ENCODE data around the gene NFS1.
"Not testable (repeated sequence)": the region's sequence is repeated elsewhere in the genome, so short reads cannot be mapped to it uniquely, and the experiment has no call there.

NFS1 gene

DNA sequence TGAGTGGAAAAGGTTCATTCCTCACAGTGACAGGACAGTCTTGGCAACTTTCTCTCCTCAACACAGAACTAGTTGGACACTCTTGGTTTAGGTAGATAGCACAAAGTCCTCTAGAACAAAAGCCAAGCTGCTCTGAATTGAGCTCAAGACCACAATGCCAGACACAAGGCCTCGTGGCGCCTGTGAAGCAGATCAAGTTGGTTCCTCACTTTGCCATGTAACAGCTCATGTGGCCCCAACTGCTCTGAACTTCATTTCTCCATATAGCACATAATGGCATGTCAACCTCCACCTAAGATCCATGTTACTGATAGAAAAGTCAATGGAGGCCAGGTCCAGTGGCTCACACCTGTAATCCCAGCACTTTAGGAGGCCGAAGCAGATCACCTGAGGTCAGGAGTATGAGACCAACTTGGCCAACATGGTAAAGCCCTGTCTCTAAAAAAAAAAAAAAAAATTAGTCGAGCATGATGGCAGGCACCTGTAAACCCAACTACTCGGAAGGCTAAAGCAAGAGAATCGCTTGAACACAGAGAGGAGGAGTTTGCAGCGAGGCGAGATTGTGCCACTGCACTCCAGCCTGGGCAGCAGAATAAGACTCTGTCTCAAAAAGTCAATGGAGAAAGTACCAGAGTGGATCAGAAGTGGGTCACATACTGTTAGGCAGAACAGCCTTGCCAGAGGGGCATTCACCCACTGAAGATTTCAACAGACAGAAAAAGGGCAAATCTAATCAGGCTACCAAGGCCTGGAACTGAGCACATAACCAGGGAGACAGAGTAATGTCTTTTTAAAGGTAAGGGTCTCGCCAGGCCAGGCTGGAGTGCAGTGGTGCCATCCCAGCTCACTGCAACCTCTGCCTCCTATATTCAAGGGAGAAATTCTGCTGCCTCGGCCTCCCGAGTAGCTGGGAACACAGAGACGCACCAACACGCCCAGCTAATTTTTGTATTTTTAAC lies 21.3 kb upstream of the NFS1 start:
- TF ChIP-seq, protein P1, sequence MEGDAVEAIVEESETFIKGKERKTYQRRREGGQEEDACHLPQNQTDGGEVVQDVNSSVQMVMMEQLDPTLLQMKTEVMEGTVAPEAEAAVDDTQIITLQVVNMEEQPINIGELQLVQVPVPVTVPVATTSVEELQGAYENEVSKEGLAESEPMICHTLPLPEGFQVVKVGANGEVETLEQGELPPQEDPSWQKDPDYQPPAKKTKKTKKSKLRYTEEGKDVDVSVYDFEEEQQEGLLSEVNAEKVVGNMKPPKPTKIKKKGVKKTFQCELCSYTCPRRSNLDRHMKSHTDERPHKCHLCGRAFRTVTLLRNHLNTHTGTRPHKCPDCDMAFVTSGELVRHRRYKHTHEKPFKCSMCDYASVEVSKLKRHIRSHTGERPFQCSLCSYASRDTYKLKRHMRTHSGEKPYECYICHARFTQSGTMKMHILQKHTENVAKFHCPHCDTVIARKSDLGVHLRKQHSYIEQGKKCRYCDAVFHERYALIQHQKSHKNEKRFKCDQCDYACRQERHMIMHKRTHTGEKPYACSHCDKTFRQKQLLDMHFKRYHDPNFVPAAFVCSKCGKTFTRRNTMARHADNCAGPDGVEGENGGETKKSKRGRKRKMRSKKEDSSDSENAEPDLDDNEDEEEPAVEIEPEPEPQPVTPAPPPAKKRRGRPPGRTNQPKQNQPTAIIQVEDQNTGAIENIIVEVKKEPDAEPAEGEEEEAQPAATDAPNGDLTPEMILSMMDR (IDR thresholded peaks at IDR 0.05; ENCODE audit: low read depth, low read length) = no peak
- in situ Hi-C loops (cut with HindIII; ENCODE audit: low sequenced_read_pairs) = no loop called here
- DNase-seq (ENCODE audit: low read depth, low spot score) = no peak
- no peak overlapping the region for H3K4me3 ChIP-seq (ENCODE audit: low read depth, low read length)

DNA sequence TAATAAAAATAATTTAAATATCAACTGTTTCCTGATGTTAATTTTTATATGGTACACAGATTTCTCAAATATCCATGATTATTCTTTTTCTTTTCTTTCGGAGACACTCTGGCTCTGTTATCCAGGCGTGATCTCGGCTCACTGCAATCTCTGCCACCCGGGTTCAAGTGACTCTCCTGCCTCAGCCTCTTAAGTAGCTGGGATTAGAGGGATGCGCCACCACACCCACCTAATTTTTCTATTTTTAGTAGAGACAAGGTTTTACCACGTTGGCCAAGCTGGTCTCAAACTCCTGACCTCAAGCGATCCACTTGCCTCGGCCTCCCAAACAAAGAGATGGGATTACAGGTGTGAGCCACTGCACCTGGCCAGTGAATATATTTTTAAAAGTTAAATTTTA lies 20.6 kb upstream of the NFS1 start:
- TF ChIP-seq, protein P1 (IDR thresholded peaks at IDR 0.05; ENCODE audit: low read depth, low read length) = no peak
- DNase-seq (ENCODE audit: low read depth, low spot score) = no peak
- H3K4me3 ChIP-seq (ENCODE audit: low read depth, low read length) = no peak overlapping the region
- in situ Hi-C loops (cut with HindIII; ENCODE audit: low sequenced_read_pairs) = no loop called here

DNA sequence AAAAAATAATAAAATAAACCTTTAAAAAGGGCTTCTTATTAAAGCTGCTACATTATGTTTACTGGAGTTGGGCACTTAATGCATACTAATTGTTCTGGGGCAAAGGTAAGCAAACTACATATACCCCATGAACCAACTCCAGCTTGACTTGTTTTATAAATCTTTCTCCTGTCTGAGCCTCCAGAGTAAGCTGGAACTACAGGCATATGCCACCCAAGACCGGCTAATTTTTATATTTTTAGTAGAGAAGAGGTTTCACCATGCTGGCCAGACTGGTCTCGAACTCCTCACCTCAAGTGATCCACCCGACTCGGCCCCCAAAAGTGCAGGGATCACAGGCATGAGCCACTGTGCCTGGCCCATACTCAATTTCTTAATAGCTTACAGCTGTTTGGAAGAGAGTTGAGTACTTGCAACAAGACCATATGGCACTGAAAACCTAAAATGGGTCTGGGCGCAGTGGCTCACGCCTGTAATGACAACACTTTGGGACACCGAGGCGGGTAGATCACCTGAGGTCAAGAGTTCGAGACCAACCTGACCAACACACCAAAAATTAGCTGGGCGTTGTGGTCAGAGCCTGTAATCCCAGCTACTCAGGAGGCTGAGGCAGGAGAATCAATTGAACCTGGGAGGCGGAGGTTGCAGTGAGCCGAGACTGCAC lies 20.0 kb upstream of the NFS1 start:
- TF ChIP-seq, protein P1 (IDR thresholded peaks at IDR 0.05; ENCODE audit: low read depth, low read length) = no peak
- no peak for DNase-seq (ENCODE audit: low read depth, low spot score)
- no peak overlapping the region for H3K4me3 ChIP-seq (ENCODE audit: low read depth, low read length)
- in situ Hi-C loops (cut with HindIII; ENCODE audit: low sequenced_read_pairs) = no loop called here

DNA sequence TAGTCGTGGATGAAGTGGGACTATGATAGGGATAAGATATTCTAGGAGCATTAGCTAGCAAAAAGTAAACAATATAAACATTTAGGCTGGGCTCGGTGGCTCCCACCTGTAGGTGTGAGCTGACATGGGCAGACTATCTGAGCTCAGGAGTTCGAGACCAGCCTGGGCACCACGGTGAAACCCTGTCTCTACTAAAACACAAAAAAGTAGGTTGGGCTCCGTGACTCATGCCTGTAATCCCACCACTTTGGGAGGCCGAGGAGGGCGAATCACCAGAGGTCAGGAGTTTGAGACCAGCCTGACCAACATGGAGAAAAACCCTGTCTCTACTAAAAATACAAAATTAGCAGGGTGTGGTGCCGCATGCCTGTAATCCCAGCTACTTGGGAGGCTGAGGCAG lies 19.2 kb upstream of the NFS1 start:
- H3K4me3 ChIP-seq (ENCODE audit: low read depth, low read length); DNase-seq (ENCODE audit: low read depth, low spot score); in situ Hi-C loops (cut with HindIII; ENCODE audit: low sequenced_read_pairs): not testable (repeated sequence)

DNA sequence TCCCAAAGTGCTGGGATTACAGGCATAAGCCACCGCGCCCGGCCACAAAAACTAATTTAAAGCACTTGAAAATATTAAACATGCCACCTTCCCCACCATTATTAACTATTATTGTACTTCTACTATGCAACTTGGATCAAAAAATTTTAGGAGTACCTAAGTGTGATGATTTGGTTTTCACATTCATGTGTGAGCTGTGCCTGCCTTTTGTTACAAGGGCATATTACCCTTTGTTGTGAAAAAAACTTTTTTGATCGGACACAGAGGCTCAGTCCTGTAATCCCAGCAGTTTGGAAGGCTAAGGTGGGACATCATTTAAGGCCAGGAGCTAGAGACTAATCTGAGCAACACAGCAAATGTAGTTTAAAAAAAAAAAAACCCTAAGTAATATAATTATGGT lies 17.2 kb upstream of the NFS1 start:
- in situ Hi-C loops (cut with HindIII; ENCODE audit: low sequenced_read_pairs) = no loop called here
- TF ChIP-seq, protein P1 (IDR thresholded peaks at IDR 0.05; ENCODE audit: low read depth, low read length) = no peak
- no peak for DNase-seq (ENCODE audit: low read depth, low spot score)
- H3K4me3 ChIP-seq (ENCODE audit: low read depth, low read length) = no peak overlapping the region

DNA sequence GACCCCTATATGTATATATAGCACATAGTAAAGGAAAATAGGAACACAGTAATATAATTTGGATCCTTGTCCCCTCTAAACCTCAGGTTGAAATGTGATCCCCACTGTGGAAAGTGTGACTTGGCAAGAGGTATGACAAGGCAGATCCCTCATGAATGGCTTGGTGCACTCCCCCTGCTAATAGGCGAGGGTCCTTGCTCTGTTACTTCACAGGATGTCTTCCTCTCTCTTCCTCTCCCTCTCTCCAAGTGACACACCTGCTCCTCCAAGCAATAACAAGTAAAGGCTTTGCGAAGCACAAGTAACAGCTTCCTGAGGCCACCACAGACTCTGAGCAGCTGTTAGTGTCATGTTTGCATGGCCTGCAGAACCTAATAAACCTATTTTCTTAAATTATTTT lies 16.5 kb upstream of the NFS1 start:
- TF ChIP-seq, protein P1 (IDR thresholded peaks at IDR 0.05; ENCODE audit: low read depth, low read length) = no peak
- H3K4me3 ChIP-seq (ENCODE audit: low read depth, low read length) = no peak overlapping the region
- in situ Hi-C loops (cut with HindIII; ENCODE audit: low sequenced_read_pairs) = no loop called here
- no peak for DNase-seq (ENCODE audit: low read depth, low spot score)

DNA sequence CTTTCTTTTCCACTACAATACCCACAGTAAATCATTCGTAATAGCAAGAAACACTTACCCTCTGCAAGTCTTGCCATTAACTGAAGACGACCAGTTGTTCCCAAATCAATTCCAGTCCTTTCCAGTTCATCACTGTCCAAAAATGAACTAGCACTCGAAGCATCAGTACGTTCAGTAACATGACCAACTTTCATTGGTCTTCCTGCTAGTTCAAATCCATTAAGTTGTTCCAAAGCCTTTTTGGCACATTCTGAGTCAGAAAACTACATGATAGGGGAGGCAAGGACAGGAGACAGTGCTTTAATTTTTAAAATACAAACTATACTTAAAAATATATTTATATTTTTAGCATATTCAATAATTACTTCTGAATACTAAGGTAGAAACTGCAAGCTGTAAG lies 15.0 kb upstream of the NFS1 start:
- no peak for DNase-seq (ENCODE audit: low read depth, low spot score)
- TF ChIP-seq, protein P1 (IDR thresholded peaks at IDR 0.05; ENCODE audit: low read depth, low read length) = no peak
- H3K4me3 ChIP-seq (ENCODE audit: low read depth, low read length) = no peak overlapping the region
- in situ Hi-C loops (cut with HindIII; ENCODE audit: low sequenced_read_pairs) = no loop called here

DNA sequence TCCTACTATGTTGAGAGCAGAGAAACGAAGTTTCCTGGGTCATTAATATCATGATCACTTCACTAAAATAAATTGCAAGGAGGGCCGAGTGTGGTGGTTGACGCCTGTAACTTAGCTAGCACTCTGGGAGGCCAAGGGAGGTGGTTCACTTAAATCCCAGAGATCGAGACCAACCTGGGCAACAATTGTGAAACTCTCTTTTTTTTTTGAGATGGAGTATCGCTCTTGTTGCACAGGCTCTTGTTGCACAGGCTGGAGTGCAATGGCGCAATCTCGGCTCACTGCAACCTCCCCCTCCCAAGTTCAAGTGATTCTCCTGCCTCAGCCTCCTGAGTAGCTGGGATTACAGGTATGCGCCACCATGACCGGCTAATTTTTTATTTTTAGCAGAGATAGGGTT lies 14.0 kb upstream of the NFS1 start:
- H3K4me3 ChIP-seq (ENCODE audit: low read depth, low read length); DNase-seq (ENCODE audit: low read depth, low spot score); in situ Hi-C loops (cut with HindIII; ENCODE audit: low sequenced_read_pairs): not testable (repeated sequence)
